SKM-1 (cell line): Measurements from ENCODE around the gene WDFY4.

Experiments
- DNase-seq: peaks from one replicate; lab custom pipeline; 2025; ENCODE audit not compliant: unreplicated experiment; lab: John Stamatoyannopoulos, UW

The WDFY4 gene

GRCh38 chr10:48653944-48654698 lies 30.6 kb upstream of the WDFY4 start:
- no peak for DNase-seq

GRCh38 chr10:48655411-48656240 lies 29.0 kb upstream of the WDFY4 start:
- no peak for DNase-seq

- peak; percentile 87 for DNase-seq
Measured at GRCh38 chr10:48656241-48656913, 28.3 kb upstream of the WDFY4 start.

GRCh38 chr10:48656914-48657305 lies 27.8 kb upstream of the WDFY4 start:
- DNase-seq: no peak

- no peak for DNase-seq
Measured at GRCh38 chr10:48657416-48657815, 27.3 kb upstream of the WDFY4 start.

- peak; percentile 63 for DNase-seq
Measured at GRCh38 chr10:48658243-48658974, 26.3 kb upstream of the WDFY4 start.

- no peak for DNase-seq
Measured at GRCh38 chr10:48658975-48659269, 25.8 kb upstream of the WDFY4 start.

- DNase-seq: peak; percentile 21
Measured at GRCh38 chr10:48659790-48660189, 24.9 kb upstream of the WDFY4 start.

- DNase-seq: no peak
Measured at GRCh38 chr10:48661441-48661840, 23.2 kb upstream of the WDFY4 start.

- DNase-seq: peak; percentile 49
Measured at GRCh38 chr10:48667960-48668590, 16.6 kb upstream of the WDFY4 start.

GRCh38 chr10:48670978-48671913 lies 13.4 kb upstream of the WDFY4 start:
- no peak for DNase-seq

GRCh38 chr10:48671914-48672595 lies 12.6 kb upstream of the WDFY4 start:
- DNase-seq: no peak

GRCh38 chr10:48672596-48673265 lies 11.9 kb upstream of the WDFY4 start:
- no peak for DNase-seq

GRCh38 chr10:48677625-48678024 lies 7.0 kb upstream of the WDFY4 start:
- no peak for DNase-seq

- no peak for DNase-seq
Measured at GRCh38 chr10:48678041-48678440, 6.6 kb upstream of the WDFY4 start.

- DNase-seq: no peak
Measured at GRCh38 chr10:48681740-48682139, 2.9 kb upstream of the WDFY4 start.

GRCh38 chr10:48682265-48682664 lies 2.4 kb upstream of the WDFY4 start:
- DNase-seq: no peak

GRCh38 chr10:48683424-48683823 lies 1.2 kb upstream of the WDFY4 start:
- no peak for DNase-seq

- no peak for DNase-seq
Measured at GRCh38 chr10:48683868-48684267, 805 bp upstream of the WDFY4 start.
